DND-41 (cell line): Measurements from ENCODE around the gene SOX6.

ENCODE experiments used
- EZH2 ChIP-seq: IDR thresholded peaks from 3 replicates; pipeline ENCODE4 v1.6.1; 2012; ENCODE audit warnings: borderline replicate concordance, low read depth, mild to moderate bottlenecking, moderate library complexity, low read length, inconsistent platforms; ENCODE audit not compliant: severe bottlenecking
- TF ChIP-seq, protein P1 (sequence below): IDR thresholded peaks from 2 replicates; pipeline ENCODE4 v1.5.1; 2012; ENCODE audit warnings: borderline replicate concordance, low read length, moderate library complexity, mild to moderate bottlenecking; ENCODE audit not compliant: poor library complexity, severe bottlenecking; ENCODE audit errors: extremely low read depth

GRCh38 chr11:16058671-16059070, 297.7 kb downstream of the SOX6 start:
- TF ChIP-seq, protein P1, sequence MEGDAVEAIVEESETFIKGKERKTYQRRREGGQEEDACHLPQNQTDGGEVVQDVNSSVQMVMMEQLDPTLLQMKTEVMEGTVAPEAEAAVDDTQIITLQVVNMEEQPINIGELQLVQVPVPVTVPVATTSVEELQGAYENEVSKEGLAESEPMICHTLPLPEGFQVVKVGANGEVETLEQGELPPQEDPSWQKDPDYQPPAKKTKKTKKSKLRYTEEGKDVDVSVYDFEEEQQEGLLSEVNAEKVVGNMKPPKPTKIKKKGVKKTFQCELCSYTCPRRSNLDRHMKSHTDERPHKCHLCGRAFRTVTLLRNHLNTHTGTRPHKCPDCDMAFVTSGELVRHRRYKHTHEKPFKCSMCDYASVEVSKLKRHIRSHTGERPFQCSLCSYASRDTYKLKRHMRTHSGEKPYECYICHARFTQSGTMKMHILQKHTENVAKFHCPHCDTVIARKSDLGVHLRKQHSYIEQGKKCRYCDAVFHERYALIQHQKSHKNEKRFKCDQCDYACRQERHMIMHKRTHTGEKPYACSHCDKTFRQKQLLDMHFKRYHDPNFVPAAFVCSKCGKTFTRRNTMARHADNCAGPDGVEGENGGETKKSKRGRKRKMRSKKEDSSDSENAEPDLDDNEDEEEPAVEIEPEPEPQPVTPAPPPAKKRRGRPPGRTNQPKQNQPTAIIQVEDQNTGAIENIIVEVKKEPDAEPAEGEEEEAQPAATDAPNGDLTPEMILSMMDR: no peak
- TF ChIP-seq EZH2: no peak
